ENCODE data around the gene EVC.

Gene EVC

DNA sequence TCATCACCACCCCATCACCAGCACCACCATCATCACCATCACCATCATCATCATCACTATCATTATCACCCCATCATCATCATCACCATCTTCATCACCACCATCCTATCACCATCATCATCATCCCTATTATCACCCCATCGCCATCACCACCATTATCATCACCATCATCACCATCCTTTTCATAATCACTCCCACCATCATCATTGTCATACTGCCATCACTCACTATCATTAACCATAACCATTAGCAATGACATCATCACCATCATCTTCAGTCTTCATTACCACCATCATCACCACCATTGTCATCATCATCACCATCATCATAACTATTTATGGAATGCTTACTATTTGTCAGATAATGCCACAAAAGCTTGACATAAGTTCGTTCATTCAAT is 146.2 kb downstream of the EVC start:
- no peaks in the 10 kb centered on the region for H3K4me1 ChIP-seq (ENCODE audit: control insufficient read depth, insufficient read depth, low read length)
- H3K36me3 ChIP-seq (ENCODE audit: control insufficient read depth, insufficient read depth, low read length) = no peaks in the 10 kb centered on the region
- no peak overlapping the region for H3K4me3 ChIP-seq (ENCODE audit: low read length)
- no peak overlapping the region for H3K27ac ChIP-seq (ENCODE audit: low read depth, low read length)
- H3K9ac ChIP-seq (ENCODE audit: low read length) = no peak overlapping the region
- no peaks in the 10 kb centered on the region for H3K27me3 ChIP-seq (ENCODE audit: control insufficient read depth, insufficient read depth, low read length)

DNA sequence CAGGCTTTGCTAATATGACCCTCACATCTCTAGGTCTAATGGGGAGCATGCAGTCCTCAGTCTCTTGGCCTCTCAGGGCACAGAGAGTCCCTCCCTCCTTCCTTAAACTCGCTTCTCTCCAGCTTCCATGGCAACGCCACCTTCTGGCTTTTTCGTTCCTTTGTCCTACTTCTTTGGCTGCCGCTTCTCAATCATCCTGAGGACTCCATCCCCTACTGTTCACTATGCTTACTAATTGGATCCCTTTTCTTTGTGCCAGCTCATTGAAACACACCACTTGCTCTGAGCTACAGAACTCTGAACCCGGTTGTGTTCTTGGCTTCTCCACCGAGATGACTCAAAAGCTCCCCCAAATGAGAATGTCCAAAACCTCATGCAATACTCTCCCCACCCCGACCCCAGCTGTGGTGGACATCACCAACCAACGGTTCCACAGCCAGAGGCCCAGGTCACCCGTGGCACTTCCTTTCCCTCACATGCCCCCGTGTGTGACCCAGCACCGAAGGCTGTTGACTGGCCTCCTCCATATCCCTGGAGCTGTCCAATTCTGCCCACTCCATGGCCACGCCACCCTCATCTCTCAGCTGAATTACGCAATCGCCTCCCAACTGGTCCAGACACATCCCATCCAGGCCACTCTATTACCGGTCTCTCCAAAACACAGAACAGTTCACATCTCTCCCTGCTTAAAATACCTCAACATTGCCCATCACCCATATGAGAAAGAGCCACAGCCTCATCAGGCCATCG is 147.2 kb downstream of the EVC start:
- no peaks in the 10 kb centered on the region for H3K36me3 ChIP-seq (ENCODE audit: control insufficient read depth, insufficient read depth, low read length)
- no peaks in the 10 kb centered on the region for H3K4me1 ChIP-seq (ENCODE audit: control insufficient read depth, insufficient read depth, low read length)
- no peak overlapping the region for H3K4me3 ChIP-seq (ENCODE audit: low read length)
- no peak overlapping the region for H3K9ac ChIP-seq (ENCODE audit: low read length)
- no peak overlapping the region for H3K27ac ChIP-seq (ENCODE audit: low read depth, low read length)
- H3K27me3 ChIP-seq (ENCODE audit: control insufficient read depth, insufficient read depth, low read length) = no peaks in the 10 kb centered on the region

DNA sequence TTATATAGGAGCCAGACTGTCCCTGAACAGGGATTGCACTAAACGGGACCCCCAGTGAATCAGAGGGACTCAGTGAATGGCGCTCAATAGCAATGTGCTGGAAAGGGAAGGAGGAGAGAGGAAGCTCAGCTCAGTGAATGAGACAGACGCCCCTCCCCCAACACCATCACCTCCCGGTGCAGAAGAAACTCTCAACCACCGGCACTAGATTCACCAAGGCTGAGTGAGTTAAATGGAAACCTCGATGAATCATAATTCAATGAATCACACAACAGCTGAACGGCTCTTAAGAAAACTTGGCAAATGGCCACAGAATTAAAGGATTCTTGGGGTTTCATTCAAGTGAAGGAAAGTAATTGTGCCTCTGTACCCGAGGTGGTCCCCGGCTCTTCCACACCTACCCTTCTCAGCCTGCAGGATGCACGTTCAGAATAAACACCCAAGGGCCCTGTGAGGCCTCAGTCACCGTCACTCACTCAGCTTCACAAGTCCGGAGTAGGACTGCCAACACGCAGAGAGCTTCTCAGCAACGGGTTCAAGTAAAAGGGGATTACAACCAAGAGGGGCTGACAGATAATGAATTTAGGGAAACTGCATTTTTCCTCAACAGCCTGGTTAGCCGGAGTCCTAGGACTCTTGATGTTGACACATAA is 152.6 kb downstream of the EVC start:
- no peaks in the 10 kb centered on the region for H3K36me3 ChIP-seq (ENCODE audit: control insufficient read depth, insufficient read depth, low read length)
- no peaks in the 10 kb centered on the region for H3K4me1 ChIP-seq (ENCODE audit: control insufficient read depth, insufficient read depth, low read length)
- no peak overlapping the region for H3K4me3 ChIP-seq (ENCODE audit: low read length)
- no peak overlapping the region for H3K9ac ChIP-seq (ENCODE audit: low read length)
- no peaks in the 10 kb centered on the region for H3K27me3 ChIP-seq (ENCODE audit: control insufficient read depth, insufficient read depth, low read length)
- H3K27ac ChIP-seq (ENCODE audit: low read depth, low read length) = no peak overlapping the region
